NCI-H526 (cell line): ENCODE data around the gene TNS3.
"Not testable (repeated sequence)": the region's sequence is repeated elsewhere in the genome, so short reads cannot be mapped to it uniquely, and the experiment has no call there.

Experiments used
- DNase-seq, 2 experiments: peaks; one replicate each; lab custom pipeline; 2025; lab: John Stamatoyannopoulos, UW

The TNS3 gene

GRCh38 chr7:47602272-47603004, 20.5 kb upstream of the TNS3 start:
- DNase-seq = no peak

GRCh38 chr7:47601881-47602249, 20.0 kb upstream of the TNS3 start:
- DNase-seq = no peak

GRCh38 chr7:47601119-47601880, 19.4 kb upstream of the TNS3 start:
- no peak for DNase-seq

GRCh38 chr7:47600199-47601118, 18.5 kb upstream of the TNS3 start:
- DNase-seq = no peak

GRCh38 chr7:47597379-47597778, 15.5 kb upstream of the TNS3 start:
- no peak for DNase-seq

- no peak for DNase-seq
Measured at GRCh38 chr7:47596502-47597202, 14.7 kb upstream of the TNS3 start.

- no peak for DNase-seq
Measured at GRCh38 chr7:47594406-47594805, 12.5 kb upstream of the TNS3 start.

- DNase-seq = no peak
Measured at GRCh38 chr7:47591655-47592572, 10.0 kb upstream of the TNS3 start.

GRCh38 chr7:47591089-47591654, 9.3 kb upstream of the TNS3 start:
- DNase-seq = no peak

GRCh38 chr7:47590215-47590614, 8.3 kb upstream of the TNS3 start:
- not testable (repeated sequence) for DNase-seq

GRCh38 chr7:47588704-47589225, 6.9 kb upstream of the TNS3 start:
- DNase-seq = no peak

GRCh38 chr7:47587976-47588375, 6.1 kb upstream of the TNS3 start:
- no peak for DNase-seq

- DNase-seq = no peak
Measured at GRCh38 chr7:47587351-47587750, 5.4 kb upstream of the TNS3 start.

- no peak for DNase-seq
Measured at GRCh38 chr7:47586925-47587324, 5.0 kb upstream of the TNS3 start.

- not testable (repeated sequence) for DNase-seq
Measured at GRCh38 chr7:47586161-47586670, 4.3 kb upstream of the TNS3 start.

- DNase-seq = no peak
Measured at GRCh38 chr7:47584536-47584895, 2.6 kb upstream of the TNS3 start.

- no peak for DNase-seq
Measured at GRCh38 chr7:47583739-47584535, 2.0 kb upstream of the TNS3 start.

GRCh38 chr7:47582764-47583738, 1.1 kb upstream of the TNS3 start:
- no peak for DNase-seq
